ENCODE results near the gene CCDC134. TPM values are rescaled to one million over a fixed set of nuclear protein-coding genes. Genes with fewer than 3 reads are reported as not detected.
A peak's percentile ranks its signal among the peaks of the same experiment; 100 is the strongest.
"Not testable (repeated sequence)": the region's sequence is repeated elsewhere in the genome, so short reads cannot be mapped to it uniquely, and the experiment has no call there.

Gene CCDC134
- polyA plus RNA-seq, 1 donor = 10.1 TPM

- DNase-seq = no peak
Measured at GRCh38 chr22:41823797-41824196, 23.3 kb downstream of the CCDC134 start.

DNA sequence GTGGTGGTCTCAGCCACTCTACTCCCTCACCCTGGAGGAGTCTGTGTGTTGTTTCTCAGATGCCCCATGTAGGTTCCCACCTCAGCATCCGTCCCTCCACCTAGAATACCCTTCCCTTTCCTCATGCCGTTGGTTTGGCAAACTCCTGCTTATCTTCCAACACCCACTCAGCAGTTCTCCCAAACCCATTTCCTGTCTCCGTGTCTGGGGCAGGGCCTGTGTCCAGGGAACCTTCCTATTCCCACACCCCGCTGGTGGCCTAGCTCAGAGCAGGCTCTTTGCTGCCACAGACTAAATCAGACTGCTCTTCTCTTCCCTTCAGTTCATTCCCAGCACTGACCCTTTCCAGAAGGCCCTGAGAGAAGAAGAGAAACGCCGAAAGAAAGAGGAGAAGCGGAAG is 24.9 kb downstream of the CCDC134 start:
- DNase-seq = no peak

- no peak for DNase-seq
Measured at GRCh38 chr22:41826021-41826420, 25.5 kb downstream of the CCDC134 start.

GRCh38 chr22:41826430-41827383 is 26.2 kb downstream of the CCDC134 start:
- DNase-seq = peak; percentile 39

DNA sequence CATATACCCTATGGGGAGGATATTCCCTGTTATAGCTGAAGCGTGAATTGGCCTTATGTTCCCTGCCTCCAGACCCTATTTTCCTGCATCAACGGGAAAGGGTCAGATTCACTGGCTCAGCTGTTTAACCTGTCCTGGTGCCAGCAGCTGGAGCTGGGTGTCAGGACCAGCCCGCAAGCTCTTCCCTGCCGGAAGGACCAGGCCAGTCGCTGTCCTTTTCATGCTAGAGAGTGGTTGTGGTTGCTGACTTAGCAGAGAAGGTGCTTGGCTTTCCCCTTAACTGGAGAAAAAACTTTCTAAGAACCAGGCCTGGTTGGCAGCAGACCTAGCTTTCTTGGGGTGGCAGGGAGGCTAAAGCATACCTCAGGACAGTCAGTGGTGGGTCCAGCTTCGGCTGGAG is 27.2 kb downstream of the CCDC134 start:
- DNase-seq = no peak

- DNase-seq = no peak
Measured at GRCh38 chr22:41828516-41828915, 28.0 kb downstream of the CCDC134 start.

GRCh38 chr22:41830174-41830573 is 29.7 kb downstream of the CCDC134 start:
- DNase-seq = no peak

GRCh38 chr22:41831383-41831782 is 30.9 kb downstream of the CCDC134 start:
- DNase-seq = no peak

DNA sequence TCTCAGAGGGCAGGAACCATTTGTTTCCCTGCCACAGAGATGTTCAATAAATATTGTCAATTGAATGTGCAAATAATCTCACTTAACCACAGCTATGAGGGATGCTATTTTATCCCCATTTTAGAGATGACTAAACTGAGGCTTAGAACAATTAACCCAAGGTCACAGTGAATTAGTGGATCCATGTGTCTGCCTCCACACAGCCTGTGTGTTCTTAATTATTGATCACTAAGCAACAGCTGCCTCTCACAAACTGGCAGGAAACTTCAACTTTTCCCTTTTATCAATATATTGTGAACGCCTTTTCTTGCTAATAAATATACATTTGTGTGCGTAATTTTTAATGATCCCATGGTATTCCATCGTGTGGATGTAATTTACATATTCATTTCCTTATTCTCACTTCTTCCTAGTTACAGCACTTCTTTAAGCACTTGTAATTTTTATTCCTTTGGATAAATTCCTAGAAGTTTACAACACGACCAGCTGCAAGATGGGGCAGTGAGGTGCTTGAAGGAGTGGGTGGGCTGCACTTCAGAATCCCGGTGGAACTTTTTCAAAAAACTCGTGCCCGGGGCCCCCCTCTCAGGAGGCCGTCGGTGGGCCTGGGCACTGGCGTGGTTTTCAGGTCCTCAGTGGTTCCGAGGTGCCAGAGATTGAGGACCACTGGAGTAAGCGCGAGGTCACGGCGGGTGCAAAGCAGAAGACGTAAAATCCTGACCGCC is 31.5 kb downstream of the CCDC134 start:
- DNase-seq = peak; percentile 35

DNA sequence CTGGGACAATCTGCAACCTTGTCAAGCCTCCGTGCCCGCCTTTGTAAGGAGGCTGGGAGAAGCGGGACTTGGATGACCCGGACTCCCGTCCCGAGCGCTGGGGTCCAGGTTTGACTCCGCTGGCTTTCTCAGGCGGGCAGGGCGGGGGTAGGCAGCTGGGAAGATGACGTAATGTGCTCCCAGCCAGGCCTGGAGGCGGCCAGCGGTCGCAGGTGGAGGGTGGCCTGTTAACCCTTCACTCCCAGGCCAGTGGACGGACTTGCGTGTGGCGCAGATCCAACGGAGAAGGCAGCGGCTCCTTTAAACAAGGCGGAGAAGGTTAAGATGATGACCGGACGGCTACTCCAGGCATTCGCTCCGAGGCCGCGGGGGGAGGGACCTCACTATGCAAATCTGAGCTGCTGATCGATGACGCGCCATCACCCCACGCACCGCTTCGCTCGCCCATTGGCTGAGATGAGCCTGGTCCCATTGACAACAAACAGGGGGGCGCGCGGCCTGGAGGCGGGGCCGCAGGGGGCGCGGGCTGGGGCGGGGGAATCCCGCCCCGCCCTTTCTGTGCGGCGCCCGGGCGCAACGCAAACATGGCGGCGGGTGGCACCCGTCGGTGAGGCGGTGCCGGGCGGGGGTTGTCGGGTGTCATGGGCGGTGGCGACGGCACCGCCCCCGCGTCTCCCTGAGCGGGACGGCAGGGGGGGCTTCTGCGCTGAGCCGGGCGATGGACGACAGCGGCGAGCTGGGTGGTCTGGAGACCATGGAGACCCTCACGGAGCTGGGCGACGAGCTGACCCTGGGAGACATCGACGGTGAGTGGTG is 32.3 kb downstream of the CCDC134 start, which contains the start of gene SREBF2:
Gene SREBF2 (plus strand): TSS at position 553 of the 816 bp plus-strand sequence. CDS start 166 bp downstream, at position 719.
- DNase-seq = peak; percentile 100

- no peak for DNase-seq
Measured at GRCh38 chr22:41833369-41834004, 33.0 kb downstream of the CCDC134 start.

GRCh38 chr22:41834005-41834944 is 33.8 kb downstream of the CCDC134 start:
- DNase-seq = no peak

DNA sequence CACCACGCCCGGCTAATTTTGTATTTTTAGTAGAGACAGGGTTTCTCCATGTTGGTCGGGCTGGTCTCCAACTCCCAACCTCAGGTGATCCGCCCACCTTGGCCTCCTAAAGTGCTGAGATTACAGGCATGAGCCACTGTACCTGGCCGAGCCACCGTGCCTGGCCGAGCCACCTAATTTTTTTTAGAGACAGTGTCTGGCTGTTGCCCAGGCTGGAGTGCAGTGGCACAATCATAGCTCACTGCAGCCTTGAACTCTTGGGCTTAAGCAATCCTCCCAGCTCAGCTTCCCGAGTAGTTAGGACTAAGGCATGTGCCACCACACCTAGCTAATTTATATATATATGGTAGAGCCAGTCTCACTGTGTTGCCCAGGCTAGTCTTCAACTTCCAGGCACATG is 35.0 kb downstream of the CCDC134 start:
- not testable (repeated sequence) for DNase-seq

- DNase-seq = no peak
Measured at GRCh38 chr22:41836551-41836950, 36.1 kb downstream of the CCDC134 start.

- no peak for DNase-seq
Measured at GRCh38 chr22:41838842-41839618, 38.6 kb downstream of the CCDC134 start.

DNA sequence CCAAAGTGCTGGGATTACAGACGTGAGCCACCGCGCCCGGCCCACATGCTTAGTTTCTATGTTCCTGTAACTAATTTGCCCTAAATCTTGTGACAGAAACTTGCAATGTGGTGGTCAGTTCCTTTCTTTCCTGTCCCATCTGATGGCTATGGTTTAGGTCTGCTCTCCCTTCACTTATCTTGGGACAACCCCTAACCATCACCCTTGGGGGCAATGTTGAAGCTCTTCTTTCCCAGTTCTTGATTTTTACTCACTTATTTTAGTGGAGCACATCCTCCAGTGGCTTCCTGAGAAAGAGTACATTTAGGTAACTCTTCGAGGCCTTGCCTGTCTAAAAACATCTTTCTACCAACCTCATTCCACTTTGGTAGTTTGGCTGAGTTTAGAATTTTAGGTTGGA is 39.7 kb downstream of the CCDC134 start:
- DNase-seq = no peak

DNA sequence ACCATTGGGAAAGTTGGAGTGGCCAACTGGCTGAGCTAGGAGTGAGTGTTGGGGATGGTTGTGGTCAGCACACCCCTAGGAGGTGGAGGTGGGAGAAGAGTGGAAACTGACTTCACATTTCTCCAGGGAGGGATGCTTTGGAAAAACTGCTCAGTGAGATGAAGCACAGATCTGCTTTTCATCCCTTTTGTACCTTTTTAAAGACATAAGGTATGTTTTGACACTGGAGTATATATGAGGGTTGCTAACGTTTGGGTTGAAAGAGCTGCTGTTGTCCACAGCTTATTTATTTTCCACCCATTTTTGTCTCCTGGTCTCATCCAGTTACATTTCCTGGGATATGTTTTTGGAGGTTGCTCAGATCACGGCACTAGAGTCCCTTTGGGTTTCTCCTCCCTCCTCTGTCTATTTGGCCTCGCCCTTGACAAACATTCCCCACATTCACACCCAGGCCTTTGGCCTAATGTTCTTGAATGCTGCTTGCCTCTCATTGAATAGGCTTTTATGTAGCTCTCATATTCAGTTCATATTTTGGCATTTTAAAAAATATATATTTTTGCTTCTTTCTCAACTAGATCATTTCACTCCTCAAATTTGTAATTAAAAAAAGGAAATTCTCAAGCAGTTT is 40.7 kb downstream of the CCDC134 start:
- no peak for DNase-seq

DNA sequence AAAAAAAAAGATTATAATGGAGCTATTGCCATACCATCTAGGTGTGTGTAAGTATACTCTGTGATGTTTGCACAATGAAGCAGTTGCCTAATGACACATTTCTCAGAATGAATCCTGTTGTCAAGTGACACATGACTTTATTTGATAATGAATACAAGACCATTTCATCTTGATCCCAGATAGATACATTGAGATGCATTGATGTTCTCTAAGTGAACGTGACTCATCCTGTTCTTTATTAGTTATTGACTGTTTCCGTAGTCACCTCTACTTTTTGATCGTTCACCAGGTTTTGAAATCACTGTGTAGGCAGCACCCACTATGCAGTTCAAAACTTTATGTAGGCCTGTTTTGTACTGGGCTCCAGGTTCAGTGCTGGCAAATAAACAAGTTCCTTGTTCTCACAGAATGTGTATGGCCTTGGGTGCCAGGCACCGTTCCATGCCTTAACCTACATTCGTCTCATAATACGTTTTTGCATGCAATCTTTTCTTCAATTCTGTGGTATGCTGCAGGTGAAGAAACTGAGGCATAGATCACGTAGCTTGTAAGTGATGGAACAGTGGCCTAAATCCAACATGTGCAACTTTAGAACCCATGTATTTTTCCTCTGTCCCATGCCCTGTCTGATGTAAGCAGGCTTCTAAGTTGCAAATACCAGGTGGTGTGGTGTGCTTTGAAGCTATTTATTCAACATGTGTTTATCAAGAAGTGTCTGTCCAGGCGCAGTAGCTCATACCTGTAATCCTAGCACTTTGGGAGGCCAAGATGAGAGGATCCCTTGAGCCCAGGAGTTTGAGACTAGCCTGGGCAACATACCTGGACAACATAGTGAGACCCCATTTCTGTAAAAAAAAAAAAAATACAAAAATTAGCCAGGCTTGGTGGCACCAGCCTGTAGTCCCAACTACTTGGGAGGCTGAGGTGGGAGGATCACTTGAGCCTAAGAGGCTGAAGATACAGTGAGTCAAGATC is 42.8 kb downstream of the CCDC134 start:
- no peak for DNase-seq
